ENCODE data around the gene TICAM1. TPM values are rescaled to one million over a fixed set of nuclear protein-coding genes. Genes with fewer than 3 reads are reported as not detected.
"Not testable (repeated sequence)": the region's sequence is repeated elsewhere in the genome, so short reads cannot be mapped to it uniquely, and the experiment has no call there.

The TICAM1 gene
- total and polyA plus RNA-seq, 2 experiments from 2014 or later = 0.38 to 1.5 TPM

DNA sequence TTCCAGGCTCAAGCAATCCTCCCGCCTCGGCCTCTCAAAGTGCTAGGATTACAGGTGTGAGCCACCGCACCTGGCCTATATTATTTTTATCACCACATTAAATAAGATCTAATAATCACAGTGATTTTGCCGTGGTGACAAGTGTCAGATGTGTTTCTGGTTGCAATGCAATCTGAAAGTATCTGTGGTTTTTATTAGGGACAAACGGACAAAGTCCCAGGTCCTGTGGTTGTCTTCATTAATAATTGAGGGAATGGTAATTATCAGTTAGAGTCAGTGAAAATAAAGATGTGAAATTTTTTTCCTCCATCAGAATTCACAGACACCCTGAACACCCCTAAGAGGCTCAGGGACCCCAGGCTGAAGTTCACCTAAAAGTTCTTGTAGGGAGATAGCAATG lies 1.3 kb upstream of the TICAM1 start:
- no peaks in the 10 kb centered on the region for H3K9me3 ChIP-seq (ENCODE audit: low read depth)
- peaks cover 15% of the 10 kb centered on the region for H3K27me3 ChIP-seq

GRCh38 chr19:4831979-4832340 lies 448 bp upstream of the TICAM1 start:
- not testable (repeated sequence) for H3K9me3 ChIP-seq (ENCODE audit: low read depth); H3K4me1 ChIP-seq (ENCODE audit: low read depth); H3K27ac ChIP-seq; H3K36me3 ChIP-seq
- peaks cover 15% of the 10 kb centered on the region for H3K27me3 ChIP-seq
- H3K4me3 ChIP-seq = peak overlapping the region; percentile 50
- DNase-seq (ENCODE audit: low read depth in 1 of 2, low spot score in 1 of 2) = peak in 1 of 2 donors; percentile 11

More for the DNA sequence above, 1.3 kb upstream of the TICAM1 start:
- Histone ChIP-seq H3K36me3 (no peaks in the 10 kb centered on the region), H3K4me1 (ENCODE audit: low read depth) (no peaks in the 10 kb centered on the region), H3K4me3 (no peak overlapping the region), H3K27ac (no peak overlapping the region)
- TF ChIP-seq, protein P1, sequence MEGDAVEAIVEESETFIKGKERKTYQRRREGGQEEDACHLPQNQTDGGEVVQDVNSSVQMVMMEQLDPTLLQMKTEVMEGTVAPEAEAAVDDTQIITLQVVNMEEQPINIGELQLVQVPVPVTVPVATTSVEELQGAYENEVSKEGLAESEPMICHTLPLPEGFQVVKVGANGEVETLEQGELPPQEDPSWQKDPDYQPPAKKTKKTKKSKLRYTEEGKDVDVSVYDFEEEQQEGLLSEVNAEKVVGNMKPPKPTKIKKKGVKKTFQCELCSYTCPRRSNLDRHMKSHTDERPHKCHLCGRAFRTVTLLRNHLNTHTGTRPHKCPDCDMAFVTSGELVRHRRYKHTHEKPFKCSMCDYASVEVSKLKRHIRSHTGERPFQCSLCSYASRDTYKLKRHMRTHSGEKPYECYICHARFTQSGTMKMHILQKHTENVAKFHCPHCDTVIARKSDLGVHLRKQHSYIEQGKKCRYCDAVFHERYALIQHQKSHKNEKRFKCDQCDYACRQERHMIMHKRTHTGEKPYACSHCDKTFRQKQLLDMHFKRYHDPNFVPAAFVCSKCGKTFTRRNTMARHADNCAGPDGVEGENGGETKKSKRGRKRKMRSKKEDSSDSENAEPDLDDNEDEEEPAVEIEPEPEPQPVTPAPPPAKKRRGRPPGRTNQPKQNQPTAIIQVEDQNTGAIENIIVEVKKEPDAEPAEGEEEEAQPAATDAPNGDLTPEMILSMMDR (IDR thresholded peaks at IDR 0.05; ENCODE audit: low read depth, low read length) = no peak
- DNase-seq (ENCODE audit: low read depth in 1 of 2, low spot score in 1 of 2) = no peak

DNA sequence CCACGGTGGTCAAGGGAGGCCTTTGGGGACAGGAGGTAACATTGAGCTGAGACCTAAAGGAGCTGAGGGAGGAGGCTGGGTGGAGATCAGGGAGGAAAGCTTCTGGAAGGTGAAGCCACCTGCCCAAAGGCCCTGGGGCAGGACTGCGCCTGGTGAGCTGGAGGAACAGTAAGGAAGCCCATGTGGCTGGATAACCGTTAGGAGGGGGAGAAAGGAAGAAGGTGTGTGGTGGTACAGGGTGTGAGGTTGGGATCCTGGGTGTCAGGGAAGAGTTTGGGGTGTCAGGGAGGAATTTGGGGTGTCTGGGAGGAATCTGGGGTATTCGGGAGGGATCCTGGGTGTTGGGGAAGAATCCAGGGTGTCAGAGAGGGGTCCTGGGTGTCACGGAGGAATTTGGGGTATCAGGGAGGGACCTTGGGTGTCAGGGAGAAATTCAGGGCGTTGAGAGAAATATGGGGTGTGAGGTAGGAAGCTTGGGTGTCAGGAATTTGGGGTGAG lies 695 bp downstream of the TICAM1 start:
- DNase-seq (ENCODE audit: low read depth in 1 of 2, low spot score in 1 of 2) = no peak
- TF ChIP-seq, protein P1 (IDR thresholded peaks at IDR 0.05; ENCODE audit: low read depth, low read length) = no peak
- peaks cover 15% of the 10 kb centered on the region for H3K27me3 ChIP-seq

DNA sequence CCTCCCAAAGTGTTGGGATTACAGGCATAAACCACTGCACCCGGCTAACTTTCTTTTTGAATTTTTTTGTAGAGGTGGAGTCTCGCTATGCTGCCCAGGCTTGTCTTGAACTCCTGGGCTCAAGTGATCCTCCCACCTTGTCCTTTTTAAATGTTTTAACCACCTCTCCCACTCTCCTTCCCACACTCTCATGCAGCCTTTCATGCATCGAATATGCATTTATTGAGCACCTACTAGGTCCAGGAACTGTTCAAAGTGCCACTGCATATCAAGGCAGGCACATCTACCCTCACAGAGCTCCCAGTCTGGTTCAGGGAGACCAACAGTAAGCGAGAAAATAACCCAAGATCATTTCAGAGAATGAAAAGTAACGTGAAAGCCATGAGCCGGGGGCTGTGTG lies 1.2 kb downstream of the TICAM1 start:
- Histone ChIP-seq H3K4me3 (no peak overlapping the region), H3K9me3 (ENCODE audit: low read depth) (no peaks in the 10 kb centered on the region), H3K36me3 (no peaks in the 10 kb centered on the region), H3K4me1 (ENCODE audit: low read depth) (no peaks in the 10 kb centered on the region), H3K27me3 (peaks cover 15% of the 10 kb centered on the region), H3K27ac (no peak overlapping the region)
- DNase-seq (ENCODE audit: low read depth in 1 of 2, low spot score in 1 of 2) = no peak
- TF ChIP-seq, protein P1 (IDR thresholded peaks at IDR 0.05; ENCODE audit: low read depth, low read length) = no peak

More for the DNA sequence above, 695 bp downstream of the TICAM1 start:
- Histone ChIP-seq H3K4me3 (peak overlapping the region; percentile 50), H3K9me3 (ENCODE audit: low read depth) (no peaks in the 10 kb centered on the region), H3K36me3 (no peaks in the 10 kb centered on the region), H3K27ac (no peak overlapping the region), H3K4me1 (ENCODE audit: low read depth) (no peaks in the 10 kb centered on the region)

DNA sequence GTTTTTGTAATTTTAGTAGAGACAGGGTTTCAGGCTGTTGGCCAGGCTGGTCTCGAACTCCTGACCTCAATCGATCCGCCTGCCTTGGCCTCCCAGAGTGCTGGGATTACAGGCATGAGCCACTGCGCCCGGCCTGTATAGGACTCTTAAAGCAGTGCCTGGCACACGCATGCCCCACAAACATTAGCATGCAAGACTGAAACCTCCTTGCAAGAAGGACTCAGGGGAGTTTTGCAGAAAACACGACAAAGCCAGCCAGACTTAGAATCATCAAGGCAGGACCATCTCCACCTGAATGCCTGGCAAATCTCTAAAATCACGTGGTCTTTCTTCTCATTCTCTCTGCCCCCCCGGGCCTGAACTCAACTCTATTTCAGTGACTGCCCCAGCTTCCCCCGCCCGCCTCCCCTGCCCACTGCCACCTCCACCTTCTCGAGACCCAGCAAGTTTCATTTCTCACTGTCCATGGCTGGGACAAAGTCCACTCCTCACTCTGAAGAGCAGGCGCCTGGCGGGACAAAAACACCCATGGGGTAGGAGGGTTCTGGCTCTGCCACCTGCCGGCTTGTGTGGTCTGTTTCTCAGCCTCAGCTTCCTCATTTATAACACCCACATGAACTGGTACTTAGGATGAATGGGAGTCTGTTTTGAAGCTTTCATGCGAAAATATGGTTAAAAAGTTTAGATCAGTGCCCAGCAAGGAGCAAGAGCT lies 2.4 kb downstream of the TICAM1 start:
- TF ChIP-seq, protein P1 (IDR thresholded peaks at IDR 0.05; ENCODE audit: low read depth, low read length) = no peak

DNA sequence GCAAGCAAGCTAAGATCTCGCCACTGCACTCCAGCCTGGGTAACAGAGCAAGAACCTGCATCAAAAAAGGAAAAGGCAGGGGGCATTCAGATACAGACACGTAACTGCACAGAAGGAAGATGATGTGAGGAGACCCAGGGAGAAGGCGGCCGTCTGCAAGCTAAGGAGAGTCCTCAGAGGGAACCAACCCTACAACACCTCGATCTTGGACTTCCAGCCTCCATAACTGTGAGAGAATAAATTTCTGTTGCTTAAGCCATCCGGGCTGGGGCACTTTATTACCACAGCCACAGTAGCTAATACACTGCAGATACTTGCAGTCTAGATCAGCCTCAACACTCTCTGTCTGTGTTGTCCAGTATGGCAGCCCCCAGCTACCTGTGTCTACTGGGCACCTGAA lies 7.9 kb downstream of the TICAM1 start:
- TF ChIP-seq, protein P1 (IDR thresholded peaks at IDR 0.05; ENCODE audit: low read depth, low read length) = no peak

More for the DNA sequence above, 2.4 kb downstream of the TICAM1 start:
- no peak overlapping the region for H3K27ac ChIP-seq
- no peaks in the 10 kb centered on the region for H3K36me3 ChIP-seq
- peaks cover 15% of the 10 kb centered on the region for H3K27me3 ChIP-seq
- no peaks in the 10 kb centered on the region for H3K9me3 ChIP-seq (ENCODE audit: low read depth)
- no peak for DNase-seq (ENCODE audit: low read depth in 1 of 2, low spot score in 1 of 2)
- no peaks in the 10 kb centered on the region for H3K4me1 ChIP-seq (ENCODE audit: low read depth)
- no peak overlapping the region for H3K4me3 ChIP-seq

DNA sequence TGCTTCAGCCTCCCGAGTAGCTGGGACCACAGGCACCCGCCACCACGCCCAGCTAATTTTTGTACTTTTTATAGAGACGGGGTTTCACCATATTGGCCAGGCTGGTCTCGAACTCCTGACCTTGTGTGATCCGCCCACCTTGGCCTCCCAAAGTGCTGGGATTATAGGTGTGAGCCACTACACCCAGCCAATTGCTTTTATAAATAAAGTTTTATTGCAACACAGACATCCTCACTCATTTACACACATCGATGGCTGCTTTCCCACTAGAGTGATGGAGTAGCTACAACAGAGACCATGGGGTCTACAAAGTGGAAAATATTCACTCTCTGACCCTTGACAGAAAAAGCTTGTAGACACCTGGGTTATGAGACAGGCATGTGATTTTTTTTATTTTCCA lies 9.2 kb downstream of the TICAM1 start:
- H3K4me3 ChIP-seq; DNase-seq (ENCODE audit: low read depth in 1 of 2, low spot score in 1 of 2); H3K9me3 ChIP-seq (ENCODE audit: low read depth); H3K36me3 ChIP-seq; H3K27ac ChIP-seq; H3K4me1 ChIP-seq (ENCODE audit: low read depth); H3K27me3 ChIP-seq: not testable (repeated sequence)

More for the DNA sequence above, 7.9 kb downstream of the TICAM1 start:
- Histone ChIP-seq H3K27me3 (no peaks in the 10 kb centered on the region), H3K4me3 (no peak overlapping the region), H3K27ac (no peak overlapping the region), H3K9me3 (ENCODE audit: low read depth) (no peaks in the 10 kb centered on the region), H3K4me1 (ENCODE audit: low read depth) (no peaks in the 10 kb centered on the region), H3K36me3 (no peaks in the 10 kb centered on the region)
- DNase-seq (ENCODE audit: low read depth in 1 of 2, low spot score in 1 of 2) = no peak
